Stimulated activated CD4-positive, alpha-beta T cell treated with anti-CD3 and anti-CD28 coated beads, Interleukin-4, amount 100 ng/mL, for 24 hours (primary cell): ENCODE results near the gene HPN.
"Not testable (repeated sequence)": the region's sequence is repeated elsewhere in the genome, so short reads cannot be mapped to it uniquely, and the experiment has no call there.

Experiments
- DNase-seq: peaks from one replicate; pipeline ENCODE4 v3.0.0-alpha.2; 2020

Gene HPN

GRCh38 chr19:35041548-35042055 is at the start of gene HPN:
TSS of gene HPN (plus strand) at chr19:35041721. CDS start at chr19:35042507, 786 bp downstream.
- DNase-seq = no peak

- not testable (repeated sequence) for DNase-seq
These were observed 48.9 kb upstream of the HPN start for GRCh38 chr19:34992582-34992981.

GRCh38 chr19:34994286-34994642 is 47.3 kb upstream of the HPN start:
- no peak for DNase-seq

- no peak for DNase-seq
These were observed 46.6 kb upstream of the HPN start for GRCh38 chr19:34994643-34995541.

- no peak for DNase-seq
These were observed 46.0 kb upstream of the HPN start for GRCh38 chr19:34995551-34995950.

GRCh38 chr19:34997071-34997617 is 44.4 kb upstream of the HPN start:
- no peak for DNase-seq

GRCh38 chr19:34998224-34998623 is 43.3 kb upstream of the HPN start:
- DNase-seq = not testable (repeated sequence)

- no peak for DNase-seq
These were observed 42.6 kb upstream of the HPN start for GRCh38 chr19:34998777-34999497.

GRCh38 chr19:34999498-35000337 is 41.8 kb upstream of the HPN start, which contains the start of gene GRAMD1A:
TSS of gene GRAMD1A (plus strand) at chr19:35000323. CDS start at chr19:35000479, 156 bp downstream.
- peak; percentile 75 for DNase-seq

- DNase-seq = no peak
These were observed 41.2 kb upstream of the HPN start for GRCh38 chr19:35000338-35000646.

GRCh38 chr19:35000647-35001501 is 40.6 kb upstream of the HPN start:
- peak; percentile 72 for DNase-seq

GRCh38 chr19:35002037-35002535 is 39.4 kb upstream of the HPN start:
- no peak for DNase-seq

GRCh38 chr19:35004517-35005255 is 36.8 kb upstream of the HPN start:
- DNase-seq = no peak

- no peak for DNase-seq
These were observed 36.1 kb upstream of the HPN start for GRCh38 chr19:35005256-35005977.

- not testable (repeated sequence) for DNase-seq
These were observed 35.5 kb upstream of the HPN start for GRCh38 chr19:35006007-35006341.

- DNase-seq = no peak
These were observed 35.1 kb upstream of the HPN start for GRCh38 chr19:35006342-35006998.

GRCh38 chr19:35006999-35007365 is 34.5 kb upstream of the HPN start:
- no peak for DNase-seq

GRCh38 chr19:35007427-35007826 is 34.1 kb upstream of the HPN start:
- not testable (repeated sequence) for DNase-seq

GRCh38 chr19:35008891-35009341 is 32.6 kb upstream of the HPN start:
- DNase-seq = no peak
